Putamen (tissue), 1 donor: ENCODE measurements around the gene BLM.
A peak's percentile ranks its signal among the peaks of the same experiment; 100 is the strongest.
"Not testable (repeated sequence)": the region's sequence is repeated elsewhere in the genome, so short reads cannot be mapped to it uniquely, and the experiment has no call there.

Experiments
- DNase-seq: peaks from one replicate; pipeline ENCODE4 v3.0.0-alpha.2; 2016; ENCODE audit warnings: low spot score

BLM gene

GRCh38 chr15:90716976-90717821, at the start of gene BLM:
Gene BLM, plus strand, starts transcription at chr15:90717346. Its CDS starts 30,047 bp downstream, at chr15:90747393.
- peak; percentile 97 for DNase-seq

- DNase-seq: not testable (repeated sequence)
Observed at GRCh38 chr15:90667755-90668345, 49.3 kb upstream of the BLM start.

DNA sequence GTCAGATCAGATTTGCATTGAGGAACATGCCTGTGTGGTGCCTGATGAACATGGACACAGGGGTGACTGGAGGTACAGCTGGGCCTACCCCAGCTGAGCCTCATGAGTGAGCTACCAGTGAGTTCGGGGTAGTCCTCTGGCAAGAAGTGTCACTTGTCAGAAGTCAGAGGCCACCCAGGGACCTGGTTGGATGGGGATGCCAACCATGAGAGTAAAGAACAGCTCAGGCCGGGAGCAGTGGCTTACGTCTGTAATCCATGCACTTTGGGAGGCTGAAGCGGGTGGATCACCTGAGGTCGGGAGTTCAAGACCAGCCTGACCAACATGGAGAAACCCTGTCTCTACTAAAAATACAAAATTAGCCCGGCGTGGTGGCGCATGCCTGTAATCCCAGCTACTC, 46.5 kb upstream of the BLM start:
- DNase-seq: not testable (repeated sequence)

- DNase-seq: no peak
Observed at GRCh38 chr15:90671216-90671615, 45.9 kb upstream of the BLM start.

- not testable (repeated sequence) for DNase-seq
Observed at GRCh38 chr15:90673357-90673756, 43.8 kb upstream of the BLM start.

DNA sequence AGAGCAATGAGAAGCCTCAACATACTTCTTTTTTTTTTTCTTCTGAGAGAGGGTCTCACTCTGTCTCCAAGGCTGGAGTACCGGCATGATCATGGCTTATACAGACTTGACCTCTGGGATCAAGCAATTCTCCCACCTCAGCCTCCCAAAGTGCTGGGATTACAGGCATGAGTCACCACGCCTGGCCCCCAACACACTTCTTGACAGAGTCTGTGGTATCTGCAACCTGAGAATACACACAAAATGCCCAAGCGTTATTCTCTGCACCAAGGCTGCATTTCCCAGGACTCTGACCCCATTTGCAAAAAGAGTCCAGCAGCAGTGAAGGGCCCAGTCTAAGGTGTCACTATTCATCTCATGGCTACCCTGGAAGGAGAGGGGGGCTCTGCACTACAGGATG, 42.7 kb upstream of the BLM start:
- no peak for DNase-seq

DNA sequence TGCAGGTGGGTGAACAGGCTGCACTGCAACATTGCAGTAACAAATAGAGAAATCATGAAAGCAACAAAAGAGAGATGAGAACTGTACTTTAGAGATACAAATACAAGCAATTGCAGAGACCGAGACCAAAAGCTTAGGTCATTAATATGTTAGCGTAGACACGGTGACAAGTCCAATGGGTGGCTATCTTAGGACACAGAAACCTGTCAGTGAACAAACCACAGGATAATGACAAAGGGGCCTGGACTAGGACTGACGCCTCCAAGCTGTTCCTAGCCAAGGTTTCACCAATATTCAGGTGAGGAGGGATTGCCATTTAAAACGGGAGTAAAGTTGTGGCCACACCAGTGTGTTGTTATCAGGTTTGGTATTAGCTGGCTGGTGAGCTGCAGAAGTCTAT, 41.7 kb upstream of the BLM start:
- DNase-seq: no peak

DNA sequence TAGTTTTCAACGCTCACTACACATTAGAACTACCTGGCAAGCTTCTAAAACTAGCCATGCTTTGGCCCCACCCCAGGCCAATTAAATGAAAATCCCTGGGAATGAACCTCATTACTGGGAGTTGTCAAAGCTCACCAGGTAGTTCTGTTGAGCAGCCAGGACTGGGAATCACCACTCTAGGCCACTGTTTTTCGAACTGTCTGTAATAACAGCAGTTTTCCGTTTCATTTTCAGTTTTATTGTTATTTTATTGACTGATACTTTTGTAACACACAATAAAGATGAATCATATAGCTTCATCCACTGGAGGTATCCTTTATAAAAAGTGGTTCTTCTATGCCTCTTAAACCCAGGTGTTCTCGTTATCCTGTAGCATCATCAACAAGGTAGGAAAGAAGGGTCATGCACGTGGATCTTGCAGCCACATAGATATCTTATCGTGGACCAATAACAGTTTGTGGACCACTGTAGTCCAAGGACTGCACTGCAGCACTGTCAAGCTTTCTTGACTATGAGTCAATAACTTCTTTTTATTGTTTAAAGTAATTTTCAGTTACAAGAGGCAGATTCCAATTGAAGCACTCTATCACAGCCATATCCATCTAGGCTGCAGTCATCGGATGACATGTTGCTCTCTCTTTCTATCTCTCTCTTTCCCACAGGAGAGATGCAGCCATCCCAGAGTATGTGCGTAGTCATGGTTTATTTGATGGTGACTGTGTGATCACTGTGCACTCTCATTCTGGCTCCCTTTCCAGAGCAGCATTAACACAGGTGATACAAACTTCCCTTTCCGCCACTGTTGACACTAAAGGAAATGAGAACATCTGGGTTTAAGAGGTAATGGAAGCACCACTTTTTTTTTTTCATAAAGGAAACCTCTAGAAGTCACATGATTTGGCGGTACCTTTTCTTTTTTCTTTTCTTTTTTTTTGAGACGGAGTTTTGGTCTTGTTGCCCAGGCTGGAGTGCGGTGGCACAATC, 39.0 kb upstream of the BLM start:
- no peak for DNase-seq

- no peak for DNase-seq
Observed at GRCh38 chr15:90679959-90680358, 37.2 kb upstream of the BLM start.

GRCh38 chr15:90680371-90680935, 36.7 kb upstream of the BLM start:
- DNase-seq: no peak

DNA sequence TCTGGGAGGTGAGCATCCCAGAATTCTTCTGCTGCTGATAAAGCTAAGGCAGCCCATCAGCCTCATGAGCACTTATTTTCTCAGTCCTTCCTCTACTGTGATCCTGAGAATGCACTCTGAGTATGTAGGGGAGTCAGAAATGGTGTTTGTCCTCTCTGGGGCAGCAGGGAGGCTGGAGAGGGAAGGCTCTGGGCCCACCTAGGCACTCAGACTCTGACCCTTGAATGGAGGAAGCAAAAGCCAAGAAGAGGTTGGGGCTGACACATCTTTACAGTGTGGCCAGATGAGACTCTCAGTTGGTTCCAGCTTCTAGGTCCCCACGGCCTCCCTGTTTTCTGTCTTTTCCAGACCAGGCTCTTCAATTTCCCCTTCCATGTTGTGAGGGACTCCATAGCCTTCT, 36.1 kb upstream of the BLM start:
- no peak for DNase-seq

DNA sequence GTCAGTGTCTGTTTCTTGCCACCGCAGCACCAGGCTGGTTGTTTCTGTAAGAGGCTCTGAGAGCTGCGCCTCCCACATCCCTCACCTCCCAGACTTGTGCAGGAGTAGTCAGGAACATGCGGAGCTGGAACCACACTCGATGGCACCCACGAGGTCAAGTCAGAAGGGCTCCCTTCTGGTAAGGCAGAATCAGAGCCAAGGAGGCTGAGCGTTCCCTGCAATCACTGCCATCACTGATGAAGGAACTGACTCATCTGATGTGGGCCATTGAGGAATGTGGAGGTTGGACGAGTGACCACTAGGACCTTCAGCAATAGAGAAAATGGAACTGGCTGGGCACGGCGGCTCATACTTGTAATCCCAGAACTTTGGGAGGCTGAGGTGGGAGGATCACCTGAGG, 35.7 kb upstream of the BLM start:
- DNase-seq: no peak

- no peak for DNase-seq
Observed at GRCh38 chr15:90683371-90683770, 33.8 kb upstream of the BLM start.

DNA sequence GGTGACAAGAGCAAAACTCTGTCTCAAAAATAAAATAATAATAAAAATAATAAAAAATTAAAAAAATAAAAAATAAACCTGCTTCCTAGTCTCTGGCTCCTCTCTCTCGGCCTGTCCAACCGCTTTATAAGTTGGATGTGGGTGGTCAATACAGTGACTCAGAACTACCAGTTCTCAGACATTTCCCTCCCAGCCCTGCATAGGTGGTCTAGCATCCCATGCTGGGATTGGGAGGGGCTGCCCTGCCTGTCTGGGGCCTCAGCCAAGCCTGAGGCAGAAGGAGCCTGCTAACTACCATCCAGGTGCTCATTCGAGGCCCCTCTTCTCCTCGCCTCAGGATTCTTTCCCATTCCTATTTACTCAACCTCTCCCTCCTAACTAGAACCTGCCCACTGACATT, 33.3 kb upstream of the BLM start:
- DNase-seq: no peak

GRCh38 chr15:90684281-90684680, 32.9 kb upstream of the BLM start:
- DNase-seq: no peak

GRCh38 chr15:90685591-90686434, 31.3 kb upstream of the BLM start:
- DNase-seq: no peak

DNA sequence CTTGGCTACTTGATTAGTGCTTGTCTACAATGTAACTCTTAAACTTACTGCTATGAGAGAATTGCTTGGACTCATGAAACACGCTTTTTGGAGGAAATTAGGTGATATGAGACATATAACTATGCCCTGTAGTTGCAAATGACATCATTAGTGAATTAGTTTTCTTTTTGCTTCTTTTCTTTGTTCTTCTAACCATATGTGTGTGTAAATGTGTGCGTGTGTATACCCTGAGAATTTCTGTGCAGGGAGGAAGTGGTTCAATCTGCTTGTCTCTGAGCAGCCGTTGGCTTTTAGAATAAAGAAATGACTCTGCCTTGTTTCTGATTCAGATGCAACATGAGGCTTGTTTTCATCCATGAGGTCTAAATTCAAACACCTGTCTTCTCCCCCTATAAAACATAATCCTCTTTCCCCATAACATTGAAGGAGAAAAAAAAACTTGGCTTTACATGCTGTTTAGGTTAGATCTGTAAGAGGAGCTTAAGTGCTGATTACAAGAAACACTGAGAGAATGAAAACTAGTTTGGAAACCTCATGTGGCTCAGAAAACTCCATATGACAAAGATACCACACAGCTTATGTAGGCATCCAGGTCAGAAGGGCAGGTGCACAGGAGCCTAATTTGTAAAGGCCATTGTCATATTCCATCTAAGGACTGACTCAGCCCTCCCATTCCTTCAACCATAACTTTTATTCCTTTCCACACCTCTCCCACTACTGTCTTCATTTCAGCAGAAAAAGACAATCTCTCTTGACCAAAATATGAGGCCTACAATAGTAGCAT, 30.5 kb upstream of the BLM start:
- no peak for DNase-seq

- not testable (repeated sequence) for DNase-seq
Observed at GRCh38 chr15:90689326-90689961, 27.7 kb upstream of the BLM start.

DNA sequence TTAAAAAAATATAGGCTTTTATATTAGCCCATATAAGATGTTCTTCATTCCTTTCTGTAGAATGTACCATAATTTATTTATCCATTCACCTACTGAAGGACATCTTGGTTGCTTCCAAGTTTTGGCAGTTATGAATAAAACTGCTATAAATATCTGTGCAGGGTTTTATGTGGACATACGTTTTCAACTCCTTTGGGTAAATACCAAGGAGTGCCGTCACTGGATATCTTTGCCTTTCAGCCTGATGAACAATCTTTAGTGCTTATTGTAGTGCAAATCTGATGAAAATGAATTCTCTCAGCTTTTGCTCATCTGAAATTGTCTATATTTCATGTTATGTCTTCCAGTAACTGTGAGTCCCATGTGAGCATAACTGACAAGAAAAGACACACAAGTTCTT, 26.6 kb upstream of the BLM start:
- DNase-seq: no peak

GRCh38 chr15:90691369-90691768, 25.8 kb upstream of the BLM start:
- no peak for DNase-seq
